Measurements from ENCODE around the gene SLC28A1. TPM values are rescaled to one million over a fixed set of nuclear protein-coding genes. Genes with fewer than 3 reads are reported as not detected.

SLC28A1 gene
- total RNA-seq, 1 donor from 2014 or later = not detected

- Histone ChIP-seq H3K4me3 (ENCODE audit: insufficient read depth, low read depth, low read length) (no peak overlapping the region), H3K79me2 (ENCODE audit: insufficient read depth, low read length) (no peaks in the 10 kb centered on the region), H3K27me3 (ENCODE audit: insufficient read depth, low read length) (no peaks in the 10 kb centered on the region), H3K36me3 (ENCODE audit: insufficient read depth, low read length) (no peaks in the 10 kb centered on the region), H2AFZ (ENCODE audit: low read depth, low read length) (peak overlapping the region; percentile 30), H3K9ac (ENCODE audit: low read length) (no peak overlapping the region), H4K20me1 (ENCODE audit: insufficient read depth, low read length) (no peaks in the 10 kb centered on the region), H3K4me2 (ENCODE audit: low read length) (peak overlapping the region; percentile 71), H3K27ac (ENCODE audit: low read depth, low read length) (peak overlapping the region; percentile 87), H3K9me3 (ENCODE audit: insufficient read depth, low read depth, low read length) (no peaks in the 10 kb centered on the region), H3K4me1 (ENCODE audit: insufficient read depth, low read length) (peaks cover 45% of the 10 kb centered on the region)
- no peak for DNase-seq (ENCODE audit: low read depth)
- no peak for TF ChIP-seq CTCF (IDR thresholded peaks at IDR 0.05; ENCODE audit: insufficient read depth, low read depth, low read length)
- no peak for TF ChIP-seq EZH2 (IDR thresholded peaks at IDR 0.05; ENCODE audit: insufficient read depth, low read length)
- no peak for FAIRE-seq
- Mint-ChIP-seq H3K27me3 (ENCODE audit: low read depth, unreplicated experiment) (peaks cover 2% of the 10 kb centered on the region), H3K4me1 (ENCODE audit: low read depth, unreplicated experiment) (peaks cover 24% of the 10 kb centered on the region), H3K9me3 (ENCODE audit: unreplicated experiment) (no peaks in the 10 kb centered on the region), H3K36me3 (ENCODE audit: low read depth, unreplicated experiment) (no peaks in the 10 kb centered on the region), H3K27ac (ENCODE audit: unreplicated experiment) (peak overlapping the region; percentile 100), H3K4me3 (ENCODE audit: unreplicated experiment) (no peak overlapping the region)
Observed at GRCh38 chr15:84910928-84911623, 26.6 kb downstream of the SLC28A1 start.

DNA sequence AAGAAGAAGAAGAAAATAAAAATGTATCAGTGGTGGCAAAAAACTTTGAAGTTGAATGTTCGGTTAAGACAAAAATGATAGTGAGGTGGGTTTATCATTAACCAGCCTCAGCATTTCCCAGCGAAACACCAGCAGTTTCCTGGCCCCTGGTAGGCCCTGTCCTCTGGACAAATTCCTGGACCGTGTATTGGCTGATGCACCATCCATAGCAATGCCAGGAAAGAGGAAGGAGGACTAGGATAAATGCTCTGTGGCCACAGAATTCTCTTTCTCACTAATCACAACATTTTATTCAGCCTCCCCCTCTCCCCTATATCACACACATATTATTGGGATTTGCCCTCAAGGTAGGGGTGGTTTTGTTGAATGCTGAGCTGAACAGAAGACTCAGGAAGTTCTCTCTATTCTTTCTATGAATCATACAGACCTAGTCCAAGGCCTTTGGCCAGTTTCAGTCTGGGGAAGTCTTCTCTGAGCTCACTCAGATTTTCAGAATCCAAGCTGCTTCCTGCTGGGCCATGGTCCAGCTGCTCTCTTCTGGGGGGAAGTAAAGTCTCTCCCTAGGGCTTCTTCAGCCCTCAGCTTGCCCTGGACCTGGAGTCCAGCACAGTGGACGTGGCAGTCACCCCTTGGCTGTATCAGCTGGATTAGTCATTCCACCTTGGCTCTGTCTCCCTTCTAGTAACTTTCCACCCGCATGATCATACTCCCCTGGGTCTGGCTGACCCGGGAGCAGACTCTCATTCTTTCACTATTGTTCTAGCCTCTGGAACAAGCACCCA is 27.6 kb downstream of the SLC28A1 start:
- Histone ChIP-seq H3K36me3 (ENCODE audit: insufficient read depth, low read length) (no peaks in the 10 kb centered on the region), H2AFZ (ENCODE audit: low read depth, low read length) (peak overlapping the region; percentile 72), H3K9me3 (ENCODE audit: insufficient read depth, low read depth, low read length) (no peaks in the 10 kb centered on the region), H3K27me3 (ENCODE audit: insufficient read depth, low read length) (no peaks in the 10 kb centered on the region), H3K27ac (ENCODE audit: low read depth, low read length) (peak overlapping the region; percentile 87), H3K79me2 (ENCODE audit: insufficient read depth, low read length) (no peaks in the 10 kb centered on the region), H4K20me1 (ENCODE audit: insufficient read depth, low read length) (no peaks in the 10 kb centered on the region), H3K9ac (ENCODE audit: low read length) (peak overlapping the region; percentile 70), H3K4me1 (ENCODE audit: insufficient read depth, low read length) (peaks cover 45% of the 10 kb centered on the region), H3K4me3 (ENCODE audit: insufficient read depth, low read depth, low read length) (no peak overlapping the region), H3K4me2 (ENCODE audit: low read length) (peak overlapping the region; percentile 71)
- peaks cover 25% of the 10 kb centered on the region for H3K4me1 Mint-ChIP-seq (ENCODE audit: low read depth, unreplicated experiment)
- no peaks in the 10 kb centered on the region for H3K36me3 Mint-ChIP-seq (ENCODE audit: low read depth, unreplicated experiment)
- no peak for TF ChIP-seq CTCF (IDR thresholded peaks at IDR 0.05; ENCODE audit: insufficient read depth, low read depth, low read length)
- no peak for TF ChIP-seq EZH2 (IDR thresholded peaks at IDR 0.05; ENCODE audit: insufficient read depth, low read length)
- H3K4me3 Mint-ChIP-seq (ENCODE audit: unreplicated experiment) = peak overlapping the region; percentile 30
- peak; percentile 99 for DNase-seq (ENCODE audit: low read depth)
- FAIRE-seq = peak; percentile 75
- no peaks in the 10 kb centered on the region for H3K9me3 Mint-ChIP-seq (ENCODE audit: unreplicated experiment)
- H3K27me3 Mint-ChIP-seq (ENCODE audit: low read depth, unreplicated experiment) = peaks cover 2% of the 10 kb centered on the region
- peak overlapping the region; percentile 100 for H3K27ac Mint-ChIP-seq (ENCODE audit: unreplicated experiment)
